Uterus (tissue), 2 donors: ENCODE measurements around the gene MAPKAPK2.

Source experiments
- CTCF ChIP-seq, 4 experiments: fragments of 200-600 bp in 2 of 4; fragments of 450-650 bp in 2 of 4; sonication (generic) in 2 of 4; IDR thresholded peaks; one replicate each; pipeline ENCODE4 v1.5.1; 2016 to 2019; ENCODE audit warnings: antibody characterized with exemption in 4 of 4, mild to moderate bottlenecking in 2 of 4, moderate library complexity in 1 of 4
- POLR2A ChIP-seq, 2 donors: fragments of 450-650 bp; IDR thresholded peaks; one replicate each; pipeline ENCODE4 v1.6.1; 2016; ENCODE audit warnings: antibody characterized with exemption in 2 of 2, mild to moderate bottlenecking in 1 of 2, moderate library complexity in 1 of 2

GRCh38 chr1:206647224-206647623 lies 37.5 kb upstream of the MAPKAPK2 start:
- TF ChIP-seq POLR2A (IDR thresholded peaks at IDR 0.05) (no peak), CTCF (IDR thresholded peaks at IDR 0.05) (no peak)
